ENCODE data around the gene VPS37C. TPM values are rescaled to one million over a fixed set of nuclear protein-coding genes. Genes with fewer than 3 reads are reported as not detected.
A peak's percentile ranks its signal among the peaks of the same experiment; 100 is the strongest.
"Not testable (repeated sequence)": the region's sequence is repeated elsewhere in the genome, so short reads cannot be mapped to it uniquely, and the experiment has no call there.

The VPS37C gene
- 15.8 TPM for total RNA-seq
- long read RNA-seq, transcript VPS37C-201 (5 exons, 2,865 nt): major isoform, 31 of 51 reads
- long read RNA-seq, partial matches to known transcripts: 1 of 51 reads
- long read RNA-seq, other reads (novel, unspliced or antisense): 17 of 51 reads

DNA sequence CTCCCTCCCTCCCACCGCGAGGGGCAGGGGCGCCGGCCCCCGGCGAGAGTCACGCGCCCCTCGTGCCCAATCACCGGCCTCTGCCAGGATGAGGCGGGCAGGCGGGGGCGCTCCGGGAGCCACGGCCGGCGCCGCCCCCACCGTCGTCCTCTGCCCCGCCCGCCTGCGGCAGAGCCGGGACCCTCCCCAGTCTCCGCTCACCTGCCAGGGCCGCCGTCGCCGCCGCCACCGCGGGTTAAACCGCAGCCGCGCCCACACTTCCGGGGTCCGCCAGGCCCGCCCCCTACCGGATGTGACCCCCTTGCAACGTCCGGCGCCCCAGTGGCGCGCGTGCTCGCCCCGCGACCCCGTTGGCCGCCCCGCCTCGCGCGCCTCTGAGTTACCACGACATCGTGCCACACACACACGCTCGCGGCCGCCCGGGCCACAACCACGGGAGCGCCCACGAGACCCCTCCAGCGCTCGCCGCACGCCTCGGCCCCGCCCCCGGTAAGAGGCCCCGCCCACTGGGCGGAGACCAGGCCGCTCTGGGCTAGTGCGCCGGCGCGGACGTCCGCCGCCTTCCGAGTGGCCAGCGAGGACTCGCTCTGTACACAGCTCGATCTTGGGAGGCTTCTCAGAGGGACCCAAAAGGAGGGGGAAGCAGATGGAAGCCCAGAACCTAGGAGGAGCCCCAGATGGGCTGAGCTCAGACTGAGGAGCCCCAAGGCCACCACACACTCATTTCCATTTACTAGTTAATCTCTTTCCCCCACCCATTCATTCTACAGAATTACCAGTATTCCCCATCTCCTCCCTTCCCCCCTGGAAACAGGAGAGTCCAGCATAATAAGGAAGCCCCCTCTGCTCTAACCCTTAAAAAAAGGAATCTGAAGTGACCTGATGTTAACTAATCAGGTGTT is at the start of gene VPS37C:
TSS of gene VPS37C (minus strand) at position 237 of the 902 bp plus-strand sequence. CDS start 22,597 bp downstream, outside the sequence.
- Histone ChIP-seq H3K27me3 (ENCODE audit: low read depth) (no peaks in the 10 kb centered on the region), H3K36me3 (no peaks in the 10 kb centered on the region), H3K4me1 (peaks cover 40% of the 10 kb centered on the region), H3K27ac (replicated peaks) (peak within 1 kb of the TSS; percentile 98), H3K4me3 (peak within 1 kb of the TSS; percentile 92), H3K9me3 (replicated peaks) (no peaks in the 10 kb centered on the region)
- intact Hi-C loops (cut with micrococcal nuclease): no loop called here
- TF ChIP-seq CTCF (IDR thresholded peaks at IDR 0.05; ENCODE audit: borderline replicate concordance): peak; percentile 45
- peak; percentile 84 for DNase-seq

DNA sequence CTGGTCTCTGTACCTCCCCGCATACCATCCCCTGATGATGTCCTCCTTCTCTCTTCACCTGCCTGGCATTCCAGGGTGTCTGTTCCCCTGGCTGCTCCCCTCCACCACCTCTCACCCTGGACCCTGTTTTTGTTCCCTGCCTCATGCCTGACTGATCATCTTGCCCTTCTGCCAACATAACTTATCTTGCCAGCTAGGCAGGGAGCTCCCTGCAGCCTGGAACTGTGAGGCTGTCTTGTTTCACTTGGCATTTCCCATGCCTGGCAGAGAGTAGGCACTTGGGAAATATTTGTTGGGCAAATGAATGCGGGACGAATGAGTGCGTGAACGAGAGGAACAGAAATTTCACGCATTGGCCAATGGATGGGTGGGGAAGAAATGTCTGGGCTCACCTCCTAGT is 49.4 kb upstream of the VPS37C start:
- H3K4me1 ChIP-seq; H3K27me3 ChIP-seq (ENCODE audit: low read depth); H3K9me3 ChIP-seq (replicated peaks); intact Hi-C loops (cut with micrococcal nuclease); DNase-seq; H3K4me3 ChIP-seq; H3K27ac ChIP-seq (replicated peaks); H3K36me3 ChIP-seq: not testable (repeated sequence)

DNA sequence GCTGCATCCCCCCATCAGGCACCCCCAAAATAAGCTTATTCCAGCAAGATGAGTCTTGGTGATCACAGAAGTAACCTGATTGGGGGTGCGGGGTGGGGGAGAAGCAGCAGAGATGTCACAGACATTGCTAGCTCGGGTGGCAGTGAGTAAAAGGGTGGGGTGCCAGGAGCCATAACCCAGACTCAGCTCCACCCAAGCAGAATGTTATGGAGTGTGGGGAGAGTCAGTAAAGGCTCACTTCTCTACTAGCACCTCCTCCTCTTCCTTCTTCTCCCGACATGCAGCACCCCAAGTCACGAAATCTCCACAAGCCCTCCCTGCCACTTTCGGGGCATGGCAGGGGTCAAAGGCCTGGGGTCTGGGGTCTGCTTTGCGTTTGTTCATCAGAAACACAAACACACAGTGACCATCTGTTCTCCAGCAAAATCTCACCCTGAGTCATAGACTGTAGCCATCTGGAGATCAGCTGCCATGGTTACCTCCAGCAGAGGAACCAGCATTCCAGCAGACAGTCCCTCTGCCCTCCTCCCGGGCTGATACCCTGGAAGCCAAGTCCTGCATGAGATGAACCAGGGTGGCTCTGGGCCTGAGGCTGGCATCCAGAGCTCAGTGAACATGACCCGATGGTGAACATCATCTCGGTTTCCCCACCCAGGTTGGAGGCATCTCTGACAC is 46.5 kb upstream of the VPS37C start:
- H3K9me3 ChIP-seq (replicated peaks); H3K36me3 ChIP-seq; DNase-seq; H3K4me1 ChIP-seq; H3K27me3 ChIP-seq (ENCODE audit: low read depth); H3K4me3 ChIP-seq; intact Hi-C loops (cut with micrococcal nuclease); H3K27ac ChIP-seq (replicated peaks): not testable (repeated sequence)

- H3K4me1 ChIP-seq; H3K36me3 ChIP-seq; DNase-seq; H3K4me3 ChIP-seq; H3K27ac ChIP-seq (replicated peaks); H3K9me3 ChIP-seq (replicated peaks); intact Hi-C loops (cut with micrococcal nuclease): not testable (repeated sequence)
- peaks cover 17% of the 10 kb centered on the region for H3K27me3 ChIP-seq (ENCODE audit: low read depth)
These were observed 43.4 kb upstream of the VPS37C start for GRCh38 chr11:61204502-61205059.

DNA sequence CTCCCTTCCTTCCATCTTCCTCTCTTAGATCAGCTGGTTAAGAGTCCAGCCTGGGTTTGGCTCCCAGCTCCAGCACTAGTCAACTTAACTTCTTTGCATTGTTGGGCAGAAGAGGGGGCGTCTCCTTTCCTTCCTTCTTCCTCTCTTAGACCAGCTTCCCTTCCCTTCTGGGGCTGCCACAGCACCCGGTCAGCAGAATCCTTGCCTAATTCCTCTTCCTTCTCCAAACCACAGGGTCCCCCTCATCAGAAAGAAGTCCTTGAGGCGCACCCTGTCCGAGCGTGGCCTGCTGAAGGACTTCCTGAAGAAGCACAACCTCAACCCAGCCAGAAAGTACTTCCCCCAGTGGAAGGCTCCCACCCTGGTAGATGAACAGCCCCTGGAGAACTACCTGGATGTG is 42.6 kb upstream of the VPS37C start:
- H3K36me3 ChIP-seq; H3K4me3 ChIP-seq; H3K4me1 ChIP-seq; DNase-seq; H3K27ac ChIP-seq (replicated peaks); H3K9me3 ChIP-seq (replicated peaks); intact Hi-C loops (cut with micrococcal nuclease): not testable (repeated sequence)
- peaks cover 24% of the 10 kb centered on the region for H3K27me3 ChIP-seq (ENCODE audit: low read depth)

DNA sequence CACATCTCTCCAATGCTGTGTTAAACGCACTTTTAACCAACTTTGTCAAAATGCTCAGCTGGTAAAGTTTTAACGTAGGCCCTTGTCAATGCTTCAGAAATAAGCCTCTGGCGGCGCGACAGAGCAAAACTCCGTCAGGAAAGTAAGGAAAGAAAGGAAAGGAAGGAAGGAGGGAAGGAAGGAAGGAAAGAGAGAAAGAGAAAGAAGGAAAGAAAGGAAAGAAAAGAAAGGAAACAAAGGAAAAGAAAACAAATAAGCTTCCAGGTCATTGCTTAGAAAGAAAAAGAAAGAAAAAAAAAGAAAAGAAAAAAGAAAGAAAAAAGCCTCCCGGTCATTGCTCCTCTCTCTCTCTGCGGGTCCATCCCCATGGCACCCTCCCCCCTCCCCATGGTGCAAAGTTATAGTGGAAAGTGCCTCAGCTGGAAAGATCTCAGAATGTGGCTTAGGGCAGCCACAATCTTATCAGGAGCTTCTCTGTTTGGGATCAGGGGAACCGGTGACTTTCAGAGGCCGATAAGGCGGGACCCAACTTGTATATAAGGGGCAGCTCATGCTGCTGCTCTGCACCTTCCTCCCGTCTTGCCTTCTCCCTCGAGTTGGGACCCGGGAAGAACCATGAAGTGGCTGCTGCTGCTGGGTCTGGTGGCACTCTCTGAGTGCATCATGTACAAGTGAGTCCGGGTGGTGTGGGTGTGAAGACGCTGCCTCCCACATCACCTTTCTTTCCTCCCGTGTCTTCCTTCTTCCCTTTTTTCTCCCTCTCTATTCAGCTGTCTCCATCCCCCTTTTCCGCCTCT is 41.9 kb upstream of the VPS37C start, which contains the start of gene PGA3:
TSS of gene PGA3 (plus strand) at position 566 of the 797 bp plus-strand sequence. CDS start at position 616, 50 bp downstream.
- H3K27ac ChIP-seq (replicated peaks); DNase-seq; H3K4me1 ChIP-seq; H3K36me3 ChIP-seq; intact Hi-C loops (cut with micrococcal nuclease); H3K4me3 ChIP-seq: not testable (repeated sequence)
- Histone ChIP-seq H3K9me3 (replicated peaks) (peaks cover 12% of the 10 kb centered on the region), H3K27me3 (ENCODE audit: low read depth) (peaks cover 32% of the 10 kb centered on the region)

GRCh38 chr11:61201476-61201875 is 40.2 kb upstream of the VPS37C start:
- intact Hi-C loops (cut with micrococcal nuclease): no loop called here
- TF ChIP-seq CTCF (IDR thresholded peaks at IDR 0.05; ENCODE audit: borderline replicate concordance): no peak
- DNase-seq: no peak

More at GRCh38 chr11:61201476-61201875, 40.2 kb upstream of the VPS37C start:
- Histone ChIP-seq H3K9me3 (replicated peaks) (peaks cover 12% of the 10 kb centered on the region), H3K4me3 (no peak overlapping the region), H3K27me3 (ENCODE audit: low read depth) (peaks cover 48% of the 10 kb centered on the region), H3K4me1 (no peaks in the 10 kb centered on the region), H3K36me3 (no peaks in the 10 kb centered on the region), H3K27ac (replicated peaks) (no peak overlapping the region)
